DMS 273 treated with DMSO at 0.1 percent for 48 hours (cell line): ENCODE data around the gene PTPRU.

ENCODE experiments used
- DNase-seq: peaks from one replicate; lab custom pipeline; 2025; lab: John Stamatoyannopoulos, UW

Gene PTPRU

DNA sequence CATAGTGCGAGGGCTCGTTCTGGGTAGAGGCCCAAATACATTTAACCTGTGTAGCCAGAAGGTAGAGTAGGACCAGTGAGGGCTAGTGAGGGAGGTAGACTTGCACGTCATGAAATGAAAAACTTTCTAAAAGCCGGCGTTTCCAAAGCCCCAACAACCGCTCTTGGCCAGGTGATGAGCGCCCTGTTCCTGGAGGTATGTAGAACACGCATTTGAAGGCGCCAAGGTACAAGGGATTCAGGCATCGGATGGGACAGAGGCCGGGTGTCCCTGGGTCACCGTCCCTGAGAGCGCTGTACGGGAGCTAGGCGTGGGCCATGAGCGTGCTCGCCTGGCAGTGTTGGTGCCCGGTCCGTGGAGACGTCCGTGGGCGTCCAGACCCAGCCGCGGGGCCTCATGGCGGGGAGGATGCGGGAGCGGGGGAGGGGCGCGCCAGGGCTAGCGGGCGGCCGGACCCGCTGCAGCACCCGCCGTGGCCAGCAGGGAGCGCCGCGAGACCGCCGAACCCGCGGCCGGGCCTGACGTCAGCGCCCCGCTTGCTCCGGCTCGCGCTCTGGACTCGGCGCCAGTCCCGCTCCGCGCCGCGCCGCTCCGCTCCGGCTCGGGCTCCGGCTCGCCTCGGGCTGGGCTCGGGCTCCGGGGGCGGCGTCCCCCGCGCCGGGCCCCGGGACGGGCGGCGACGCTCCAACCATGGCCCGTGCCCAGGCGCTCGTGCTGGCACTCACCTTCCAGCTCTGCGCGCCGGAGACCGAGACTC, at the start of gene PTPRU:
PTPRU (plus strand) TSS at position 568 of the 757 bp plus-strand sequence; CDS start at position 691, 123 bp downstream.
- peak; percentile 36 for DNase-seq

- DNase-seq: no peak
Observed at GRCh38 chr1:29186707-29187106, 49.6 kb upstream of the PTPRU start.

GRCh38 chr1:29190718-29191117, 45.6 kb upstream of the PTPRU start:
- DNase-seq: no peak

- no peak for DNase-seq
Observed at GRCh38 chr1:29193879-29194455, 42.4 kb upstream of the PTPRU start.

GRCh38 chr1:29195881-29196291, 40.4 kb upstream of the PTPRU start:
- DNase-seq: no peak

GRCh38 chr1:29196863-29197589, 39.3 kb upstream of the PTPRU start:
- DNase-seq: no peak

- no peak for DNase-seq
Observed at GRCh38 chr1:29197590-29197924, 38.8 kb upstream of the PTPRU start.

DNA sequence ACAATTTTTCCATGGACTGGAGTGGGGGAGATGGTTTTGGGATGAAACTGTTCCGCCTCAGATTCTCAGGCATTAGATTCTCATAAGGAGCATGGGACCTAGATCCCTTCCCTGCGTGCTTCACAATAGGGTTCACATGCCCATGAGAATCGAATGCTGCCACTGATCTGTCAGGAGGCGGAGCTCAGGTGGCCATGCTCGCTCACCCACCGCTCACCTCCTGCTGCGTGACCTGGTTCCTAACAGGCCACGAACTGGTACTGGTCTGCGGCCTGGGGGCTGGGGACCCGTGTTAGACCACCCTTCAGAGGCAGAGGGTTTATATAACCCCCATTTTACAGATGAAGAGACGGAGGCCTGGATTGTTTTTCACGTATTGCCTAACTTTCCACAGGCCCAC, 38.3 kb upstream of the PTPRU start:
- DNase-seq: no peak

DNA sequence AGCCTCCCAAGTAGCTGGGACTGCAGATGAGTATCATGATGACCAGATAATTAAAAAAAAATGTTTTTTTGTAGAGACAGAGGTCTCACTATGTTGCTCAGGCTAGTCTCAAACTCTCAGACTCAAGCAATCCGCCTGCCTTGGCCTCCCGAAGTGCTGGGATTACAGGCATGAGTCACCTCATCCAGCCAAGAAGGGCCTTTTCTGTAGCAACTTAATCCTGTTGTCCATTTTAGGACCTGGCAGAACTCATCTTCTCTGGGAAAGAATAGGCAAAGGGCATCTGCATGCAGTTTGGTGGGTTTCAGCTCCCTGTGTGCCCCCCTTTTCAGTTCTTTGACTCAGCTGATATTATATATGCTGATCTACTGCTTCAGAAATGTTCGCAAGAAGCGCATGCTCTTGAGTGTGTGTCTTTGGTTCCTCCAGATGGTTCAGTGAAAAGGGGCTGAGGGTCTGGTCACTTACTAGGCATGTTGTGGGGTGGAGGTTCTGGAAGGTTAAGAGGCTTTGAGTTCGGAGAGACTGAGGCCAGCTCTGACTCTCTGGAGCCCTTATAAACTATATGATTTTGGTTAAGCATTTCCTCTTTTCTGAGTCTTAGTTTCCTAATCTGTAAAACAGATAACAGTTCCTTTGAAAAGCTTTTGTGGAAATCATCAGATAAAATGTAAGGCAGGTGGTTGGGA, 35.3 kb upstream of the PTPRU start:
- no peak for DNase-seq

- no peak for DNase-seq
Observed at GRCh38 chr1:29201595-29202051, 34.7 kb upstream of the PTPRU start.

DNA sequence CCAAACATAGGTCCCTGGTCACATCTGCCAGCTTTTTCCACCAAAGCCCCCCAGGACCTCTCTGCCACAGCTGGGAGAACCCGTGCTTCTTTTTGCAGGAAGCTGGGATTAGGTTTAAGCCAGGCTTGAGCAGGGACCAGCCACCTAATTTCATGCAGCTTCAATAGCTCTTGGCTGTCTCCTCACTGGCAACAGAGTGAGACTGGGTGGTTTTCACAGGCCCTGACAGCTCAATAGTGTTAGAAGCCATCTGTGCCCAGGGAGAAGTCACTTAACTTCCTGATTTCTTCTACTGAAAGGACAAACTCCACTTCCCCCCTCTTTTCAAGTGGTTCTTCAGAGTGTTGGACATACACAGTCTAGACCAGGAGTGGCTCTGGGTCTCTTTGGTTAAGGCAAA, 34.3 kb upstream of the PTPRU start:
- no peak for DNase-seq

GRCh38 chr1:29202584-29203340, 33.6 kb upstream of the PTPRU start:
- peak; percentile 83 for DNase-seq

DNA sequence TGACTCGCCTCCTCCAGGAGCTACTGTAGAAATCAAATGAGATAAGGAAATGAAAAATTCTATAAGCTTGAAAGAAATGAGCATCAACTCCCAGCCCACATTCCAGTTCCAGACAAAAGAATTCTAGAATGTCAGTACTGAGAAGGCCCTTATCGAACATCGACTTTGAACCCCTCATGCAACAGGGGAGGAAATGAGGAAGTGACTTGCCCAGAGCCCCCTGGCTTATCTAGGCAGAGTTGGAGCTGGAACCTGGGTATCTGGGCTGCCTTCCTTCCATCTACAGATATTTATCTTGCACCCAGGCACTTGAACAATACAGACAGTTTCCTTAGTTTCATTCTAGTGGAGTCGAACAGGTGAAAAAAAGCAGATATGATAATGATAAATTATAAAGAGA, 27.9 kb upstream of the PTPRU start:
- no peak for DNase-seq

DNA sequence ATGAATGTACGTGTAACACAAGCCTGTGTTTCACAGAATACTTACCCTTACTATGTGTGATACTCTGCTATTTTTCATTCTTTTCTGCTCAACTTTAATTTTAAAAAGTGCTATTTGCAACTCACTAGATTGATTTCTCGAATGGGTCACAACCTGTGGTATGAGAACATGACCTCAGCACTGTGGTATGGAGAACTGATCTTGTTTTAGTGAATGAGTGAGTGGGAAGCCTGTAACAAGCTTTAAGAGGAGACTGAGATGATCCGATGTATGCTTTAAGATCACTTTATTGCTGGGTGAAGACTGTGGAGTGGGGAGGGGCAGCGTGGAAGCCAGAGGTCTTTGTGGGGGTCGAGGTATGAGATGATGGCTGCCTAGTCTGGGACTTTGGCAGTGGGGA, 27.1 kb upstream of the PTPRU start:
- DNase-seq: no peak

DNA sequence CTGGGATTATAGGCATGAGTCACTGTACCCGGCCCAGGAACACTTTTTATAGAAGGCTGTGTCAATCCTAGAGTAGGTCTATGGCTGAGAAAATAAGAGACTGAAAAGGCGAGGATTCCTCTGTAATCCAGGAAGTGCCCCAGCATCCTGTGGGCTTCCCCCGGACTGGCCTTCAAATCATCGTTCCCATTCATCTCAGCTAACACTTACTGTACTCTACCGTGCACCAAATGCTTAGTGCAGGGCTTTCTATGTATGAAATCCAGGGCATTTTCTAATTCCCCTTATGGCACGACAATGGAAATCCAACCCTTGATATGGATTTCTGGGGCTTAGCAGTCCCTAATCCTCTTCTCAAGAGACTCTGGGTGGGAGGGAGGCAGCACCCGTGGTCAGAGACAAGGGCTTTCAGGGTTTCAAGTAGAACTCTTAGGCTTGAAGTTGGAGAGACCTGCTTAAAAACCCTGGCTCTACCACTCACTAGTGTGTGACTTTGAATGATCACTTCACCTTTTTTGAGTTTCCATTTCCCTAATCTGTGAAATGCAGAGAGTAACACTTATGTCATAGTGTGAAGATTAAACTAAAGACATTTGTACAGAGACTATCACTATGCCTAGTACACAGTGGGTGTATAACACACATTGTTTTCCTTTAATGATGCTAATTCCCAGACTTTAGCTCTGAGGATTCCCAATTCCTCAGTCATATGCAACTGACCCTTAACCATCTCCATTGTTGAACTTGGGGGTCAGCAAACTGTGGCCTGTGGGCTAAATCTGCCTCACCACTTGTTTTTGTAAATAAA, 25.8 kb upstream of the PTPRU start:
- DNase-seq: no peak

DNA sequence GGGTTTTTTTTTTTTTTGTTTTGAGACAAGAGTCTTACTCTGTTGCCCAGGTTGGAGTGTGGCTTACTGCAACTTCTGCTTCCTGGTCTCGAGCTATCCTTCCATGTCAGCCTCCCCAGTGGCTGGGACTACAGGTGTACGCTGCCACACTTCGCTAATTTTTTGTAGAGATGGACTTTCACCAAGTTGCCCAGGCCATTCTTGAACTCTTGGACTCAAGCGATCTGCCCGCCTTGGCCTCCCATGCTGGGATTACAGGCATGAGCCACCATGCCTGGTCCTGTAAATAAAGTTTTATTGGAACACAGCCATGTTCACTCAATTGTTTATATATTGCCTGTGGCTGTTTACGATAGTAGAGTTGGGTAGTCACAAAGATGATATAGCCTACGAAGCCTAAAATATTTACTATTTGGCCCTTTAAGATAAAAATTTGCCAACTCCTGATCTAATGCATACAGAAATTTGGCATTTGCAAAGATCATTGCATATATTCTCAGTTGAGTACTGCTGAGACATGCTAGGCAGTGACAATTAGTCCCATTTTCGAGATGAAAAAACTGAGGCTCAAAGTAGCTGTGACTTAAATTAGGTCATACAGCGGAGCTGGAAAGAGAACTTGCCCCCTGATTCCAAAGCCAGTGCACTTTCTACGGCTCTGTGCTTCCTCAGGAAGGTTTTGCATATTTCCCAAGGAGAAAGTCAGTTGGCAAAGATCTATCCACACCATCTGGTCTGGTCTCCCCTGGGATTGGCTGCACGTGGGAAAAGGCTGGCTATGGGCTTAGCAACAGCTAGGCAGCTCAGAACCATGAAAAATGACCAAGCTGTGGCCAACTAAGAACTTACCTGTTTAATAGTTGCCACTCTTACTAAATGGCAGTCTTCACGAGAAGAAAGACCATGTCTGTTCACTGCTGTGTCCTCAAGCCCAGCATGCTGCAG, 25.0 kb upstream of the PTPRU start:
- DNase-seq: peak; percentile 81

GRCh38 chr1:29213055-29213454, 23.3 kb upstream of the PTPRU start:
- DNase-seq: no peak

DNA sequence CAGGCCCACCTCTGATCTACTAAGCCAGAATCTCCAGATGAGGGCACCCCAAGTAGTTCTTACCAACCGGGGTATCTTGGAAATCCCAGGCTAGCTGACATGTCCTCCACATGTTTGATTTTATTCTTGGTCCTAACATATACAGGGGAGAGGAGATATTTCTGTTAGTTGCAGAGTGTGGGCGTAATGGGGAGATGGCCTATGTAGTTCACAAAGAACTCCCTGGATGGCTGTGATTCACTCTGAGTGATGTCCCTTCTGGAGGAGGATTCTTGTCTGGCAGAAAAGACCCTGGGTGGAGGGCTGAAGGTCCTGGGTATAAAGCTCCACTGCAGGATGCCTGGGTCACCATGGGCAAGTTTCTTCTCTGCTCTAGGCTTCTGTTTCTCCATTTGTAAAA, 18.7 kb upstream of the PTPRU start:
- DNase-seq: no peak

- no peak for DNase-seq
Observed at GRCh38 chr1:29218223-29218622, 18.1 kb upstream of the PTPRU start.

DNA sequence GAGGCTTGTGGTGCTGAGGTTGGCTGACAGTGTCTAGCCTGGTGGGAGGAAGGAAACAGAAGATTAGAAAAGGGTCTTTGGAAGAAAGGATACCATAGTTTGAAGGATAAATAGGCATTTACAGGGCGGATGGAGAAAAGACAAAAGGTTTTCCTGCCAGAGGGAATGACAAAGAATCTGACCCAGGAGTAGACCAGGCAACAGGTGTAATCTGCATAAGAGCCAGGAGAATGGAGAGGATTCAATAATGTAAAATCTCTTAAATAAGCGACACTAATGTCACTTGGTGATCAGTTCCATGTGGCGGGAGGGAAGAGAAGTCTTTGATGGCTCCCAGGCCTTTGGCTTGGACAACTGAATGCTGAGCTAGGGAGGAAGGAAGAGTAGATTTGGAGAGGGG, 15.0 kb upstream of the PTPRU start:
- no peak for DNase-seq
